ENCODE data around the gene CYBA.
"Not testable (repeated sequence)": the region's sequence is repeated elsewhere in the genome, so short reads cannot be mapped to it uniquely, and the experiment has no call there.

CYBA gene

GRCh38 chr16:88613293-88613692 lies 37.6 kb downstream of the CYBA start:
- H3K27me3 ChIP-seq (replicated peaks; ENCODE audit: control insufficient read depth, insufficient read depth, low read length): no peaks in the 10 kb centered on the region
- TF ChIP-seq, protein P1, sequence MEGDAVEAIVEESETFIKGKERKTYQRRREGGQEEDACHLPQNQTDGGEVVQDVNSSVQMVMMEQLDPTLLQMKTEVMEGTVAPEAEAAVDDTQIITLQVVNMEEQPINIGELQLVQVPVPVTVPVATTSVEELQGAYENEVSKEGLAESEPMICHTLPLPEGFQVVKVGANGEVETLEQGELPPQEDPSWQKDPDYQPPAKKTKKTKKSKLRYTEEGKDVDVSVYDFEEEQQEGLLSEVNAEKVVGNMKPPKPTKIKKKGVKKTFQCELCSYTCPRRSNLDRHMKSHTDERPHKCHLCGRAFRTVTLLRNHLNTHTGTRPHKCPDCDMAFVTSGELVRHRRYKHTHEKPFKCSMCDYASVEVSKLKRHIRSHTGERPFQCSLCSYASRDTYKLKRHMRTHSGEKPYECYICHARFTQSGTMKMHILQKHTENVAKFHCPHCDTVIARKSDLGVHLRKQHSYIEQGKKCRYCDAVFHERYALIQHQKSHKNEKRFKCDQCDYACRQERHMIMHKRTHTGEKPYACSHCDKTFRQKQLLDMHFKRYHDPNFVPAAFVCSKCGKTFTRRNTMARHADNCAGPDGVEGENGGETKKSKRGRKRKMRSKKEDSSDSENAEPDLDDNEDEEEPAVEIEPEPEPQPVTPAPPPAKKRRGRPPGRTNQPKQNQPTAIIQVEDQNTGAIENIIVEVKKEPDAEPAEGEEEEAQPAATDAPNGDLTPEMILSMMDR (IDR thresholded peaks at IDR 0.05; ENCODE audit: insufficient read depth, low read length, poor library complexity, severe bottlenecking): no peak
- DNase-seq (ENCODE audit: extremely low read depth, insufficient read length): no peak
- H3K4me3 ChIP-seq (replicated peaks; ENCODE audit: low read depth, low read length): no peak overlapping the region
- H3K36me3 ChIP-seq (ENCODE audit: control insufficient read depth, insufficient read depth, low read length): peaks cover 26% of the 10 kb centered on the region

DNA sequence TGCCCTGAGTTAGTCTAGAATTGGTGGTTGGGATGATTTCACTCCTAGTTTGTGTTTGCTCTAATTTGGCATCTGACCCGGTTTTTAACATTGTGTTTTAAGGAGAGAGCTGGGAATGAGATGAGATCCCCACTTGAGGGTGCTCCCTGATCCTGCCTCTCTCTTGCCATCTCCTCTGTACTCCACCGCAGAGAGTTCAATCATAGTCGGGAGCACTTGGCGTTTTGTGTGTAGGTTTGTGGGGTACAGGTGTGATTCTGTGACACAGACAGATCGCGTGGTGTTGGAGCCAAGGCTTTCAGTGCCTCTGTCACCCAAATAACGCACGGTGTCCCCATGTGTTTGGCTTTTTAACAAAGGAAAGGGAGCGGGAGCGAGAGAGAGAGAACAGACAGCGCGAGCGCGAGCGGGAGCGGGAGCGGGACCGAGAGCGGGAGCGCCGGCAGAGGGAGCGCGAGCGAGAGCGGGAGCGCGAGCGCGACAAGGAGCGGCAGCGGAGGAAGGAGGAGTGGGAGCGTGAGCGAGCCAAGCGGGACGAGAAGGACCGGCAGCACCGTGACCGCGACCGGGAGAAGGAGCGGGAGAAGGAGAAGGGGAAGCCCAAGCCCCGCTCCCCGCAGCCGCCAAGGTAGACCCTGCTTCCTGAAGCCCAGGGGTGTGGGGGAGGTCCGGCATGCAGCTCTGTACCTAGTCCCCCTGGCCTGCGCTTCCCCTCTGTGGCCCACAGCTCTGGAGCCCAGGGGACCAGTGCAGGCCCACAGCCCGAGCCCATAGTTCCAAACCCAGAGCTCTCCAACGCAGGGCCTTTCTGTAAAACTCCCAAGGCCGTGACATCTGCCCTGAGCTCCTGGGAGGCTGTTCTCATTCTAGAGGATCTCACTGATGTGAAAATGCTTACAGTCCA lies 39.7 kb downstream of the CYBA start:
- no peaks in the 10 kb centered on the region for H3K27me3 ChIP-seq (replicated peaks; ENCODE audit: control insufficient read depth, insufficient read depth, low read length)
- TF ChIP-seq, protein P1 (IDR thresholded peaks at IDR 0.05; ENCODE audit: insufficient read depth, low read length, poor library complexity, severe bottlenecking): no peak
- H3K4me3 ChIP-seq (replicated peaks; ENCODE audit: low read depth, low read length): no peak overlapping the region
- no peak for DNase-seq (ENCODE audit: extremely low read depth, insufficient read length)
- H3K36me3 ChIP-seq (ENCODE audit: control insufficient read depth, insufficient read depth, low read length): peaks cover 28% of the 10 kb centered on the region

- TF ChIP-seq, protein P1 (IDR thresholded peaks at IDR 0.05; ENCODE audit: insufficient read depth, low read length, poor library complexity, severe bottlenecking): no peak
Observed at GRCh38 chr16:88610080-88610479, 40.8 kb downstream of the CYBA start.

DNA sequence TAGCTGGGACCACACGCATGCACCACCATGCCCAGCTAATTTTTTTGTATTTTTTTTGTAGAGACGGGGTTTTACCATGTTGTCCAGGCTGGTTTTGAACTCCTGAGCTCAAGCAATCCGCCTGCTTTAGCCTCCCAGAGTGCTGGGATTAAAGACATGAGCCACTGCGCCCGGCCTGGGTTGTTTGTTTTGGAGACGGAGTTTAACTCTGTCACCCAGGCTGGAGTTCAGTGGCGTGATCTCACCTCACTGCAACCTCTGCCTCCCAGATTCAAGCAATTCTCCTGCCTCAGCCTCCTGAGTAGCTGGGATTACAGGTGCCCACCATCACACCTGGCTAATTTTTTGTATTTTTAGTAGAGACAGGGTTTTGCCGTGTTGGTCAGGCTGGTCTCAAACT lies 41.4 kb downstream of the CYBA start:
- not testable (repeated sequence) for H3K4me3 ChIP-seq (replicated peaks; ENCODE audit: low read depth, low read length); H3K27me3 ChIP-seq (replicated peaks; ENCODE audit: control insufficient read depth, insufficient read depth, low read length); DNase-seq (ENCODE audit: extremely low read depth, insufficient read length)
- H3K36me3 ChIP-seq (ENCODE audit: control insufficient read depth, insufficient read depth, low read length): peaks cover 31% of the 10 kb centered on the region

More at GRCh38 chr16:88610080-88610479, 40.8 kb downstream of the CYBA start:
- DNase-seq (ENCODE audit: extremely low read depth, insufficient read length): no peak
- peaks cover 33% of the 10 kb centered on the region for H3K36me3 ChIP-seq (ENCODE audit: control insufficient read depth, insufficient read depth, low read length)
- no peak overlapping the region for H3K4me3 ChIP-seq (replicated peaks; ENCODE audit: low read depth, low read length)
- H3K27me3 ChIP-seq (replicated peaks; ENCODE audit: control insufficient read depth, insufficient read depth, low read length): no peaks in the 10 kb centered on the region

DNA sequence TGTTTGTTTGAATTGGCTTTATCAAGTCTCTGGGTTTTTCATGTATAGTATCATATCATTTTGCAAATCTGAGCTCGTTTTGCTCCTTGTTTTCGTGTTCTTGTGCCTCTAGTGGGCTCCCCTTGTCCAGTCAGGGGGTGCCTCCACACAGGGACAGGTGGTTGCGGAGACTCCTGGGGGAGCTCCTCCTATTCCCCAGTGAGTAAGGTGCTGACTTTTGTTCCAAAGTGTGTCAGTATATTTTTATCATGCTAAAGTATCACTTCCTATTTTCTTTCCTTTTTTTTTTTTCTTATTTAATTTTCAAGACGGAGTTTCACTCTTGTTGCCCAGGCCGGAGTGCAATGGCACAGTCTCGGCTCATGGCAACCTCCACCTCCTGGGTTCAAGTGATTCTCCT lies 42.8 kb downstream of the CYBA start:
- peaks cover 28% of the 10 kb centered on the region for H3K36me3 ChIP-seq (ENCODE audit: control insufficient read depth, insufficient read depth, low read length)

DNA sequence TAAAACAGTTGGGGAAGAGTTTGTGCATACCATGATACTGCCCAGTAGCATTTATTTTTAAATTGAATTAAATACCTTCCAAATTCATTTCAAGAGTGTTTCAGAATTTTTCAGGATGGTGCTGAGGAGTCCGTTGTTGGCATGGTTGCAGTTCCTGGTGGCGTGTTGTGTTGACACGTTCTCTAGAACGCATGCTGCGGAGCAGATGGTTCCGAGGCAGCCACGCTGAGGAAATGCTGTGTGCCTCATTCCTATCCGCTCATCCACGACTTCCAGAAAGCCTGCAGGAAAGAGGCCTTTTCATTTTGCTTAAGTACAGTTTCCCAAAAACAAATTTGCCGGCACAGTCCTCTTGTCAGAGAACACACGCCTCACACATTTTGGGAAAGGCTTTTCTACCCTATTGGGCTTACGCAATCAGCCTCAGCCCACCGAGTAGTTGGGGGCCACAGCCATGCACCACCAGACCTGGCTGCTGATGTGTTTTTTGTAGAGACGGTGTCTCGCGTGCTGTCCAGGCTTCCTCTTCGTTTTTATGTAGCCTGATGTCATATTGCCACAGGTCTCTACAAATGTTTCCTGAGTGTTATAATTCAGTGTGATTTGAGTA lies 44.6 kb downstream of the CYBA start:
- DNase-seq (ENCODE audit: extremely low read depth, insufficient read length): no peak
- no peak overlapping the region for H3K4me3 ChIP-seq (replicated peaks; ENCODE audit: low read depth, low read length)
- H3K36me3 ChIP-seq (ENCODE audit: control insufficient read depth, insufficient read depth, low read length): peaks cover 27% of the 10 kb centered on the region
- TF ChIP-seq, protein P1 (IDR thresholded peaks at IDR 0.05; ENCODE audit: insufficient read depth, low read length, poor library complexity, severe bottlenecking): no peak
- H3K27me3 ChIP-seq (replicated peaks; ENCODE audit: control insufficient read depth, insufficient read depth, low read length): no peaks in the 10 kb centered on the region

More for the DNA sequence above, 42.8 kb downstream of the CYBA start:
- Histone ChIP-seq H3K27me3 (replicated peaks; ENCODE audit: control insufficient read depth, insufficient read depth, low read length) (no peaks in the 10 kb centered on the region), H3K4me3 (replicated peaks; ENCODE audit: low read depth, low read length) (no peak overlapping the region)
- TF ChIP-seq, protein P1 (IDR thresholded peaks at IDR 0.05; ENCODE audit: insufficient read depth, low read length, poor library complexity, severe bottlenecking): no peak
- no peak for DNase-seq (ENCODE audit: extremely low read depth, insufficient read length)
